NAMALWA (cell line): ENCODE results near the gene TACC3.

Source experiments
- DNase-seq: peaks from one replicate; pipeline ENCODE4 v3.0.0-alpha.2; 2015; ENCODE audit warnings: low spot score

TACC3 gene

GRCh38 chr4:1776521-1777161, 55.3 kb downstream of the TACC3 start:
- DNase-seq = no peak

- DNase-seq = no peak
Observed at GRCh38 chr4:1777822-1778641, 56.7 kb downstream of the TACC3 start.

GRCh38 chr4:1778642-1779392, 57.5 kb downstream of the TACC3 start:
- DNase-seq = no peak

- no peak for DNase-seq
Observed at GRCh38 chr4:1779588-1780382, 58.5 kb downstream of the TACC3 start.

GRCh38 chr4:1780435-1780834, 59.1 kb downstream of the TACC3 start:
- no peak for DNase-seq

GRCh38 chr4:1783015-1783414, 61.7 kb downstream of the TACC3 start:
- no peak for DNase-seq

GRCh38 chr4:1783970-1784369, 62.6 kb downstream of the TACC3 start:
- DNase-seq = no peak

GRCh38 chr4:1784395-1784788, 63.1 kb downstream of the TACC3 start:
- DNase-seq = no peak

- no peak for DNase-seq
Observed at GRCh38 chr4:1784789-1785591, 63.7 kb downstream of the TACC3 start.

- no peak for DNase-seq
Observed at GRCh38 chr4:1785592-1785991, 64.3 kb downstream of the TACC3 start.

- no peak for DNase-seq
Observed at GRCh38 chr4:1786544-1787362, 65.4 kb downstream of the TACC3 start.

GRCh38 chr4:1787411-1788077, 66.2 kb downstream of the TACC3 start:
- DNase-seq = no peak

- no peak for DNase-seq
Observed at GRCh38 chr4:1788254-1788973, 67.1 kb downstream of the TACC3 start.

GRCh38 chr4:1789552-1789951, 68.2 kb downstream of the TACC3 start:
- DNase-seq = no peak

- DNase-seq = no peak
Observed at GRCh38 chr4:1790005-1790404, 68.7 kb downstream of the TACC3 start.

GRCh38 chr4:1792158-1792831, 71.0 kb downstream of the TACC3 start:
- no peak for DNase-seq

- DNase-seq = no peak
Observed at GRCh38 chr4:1792832-1793495, 71.6 kb downstream of the TACC3 start, which contains the start of gene FGFR3. Gene FGFR3 (plus strand): TSS chr4:1793293. CDS start chr4:1793935, 642 bp downstream.

GRCh38 chr4:1793496-1793840, 72.1 kb downstream of the TACC3 start:
- no peak for DNase-seq
